CD4-positive, alpha-beta T cell treated with Interleukin-17A for 4 hours (primary cell): ENCODE data around the gene CRTAC1.
A peak's percentile ranks its signal among the peaks of the same experiment; 100 is the strongest.

Experiments
- DNase-seq: peaks from one replicate; pipeline ENCODE4 v3.0.0-alpha.2; 2020; ENCODE audit warnings: mixed read lengths

Gene CRTAC1

GRCh38 chr10:97830064-97830463, 200.4 kb downstream of the CRTAC1 start:
- DNase-seq, result no peak

GRCh38 chr10:97828721-97829120, 201.7 kb downstream of the CRTAC1 start:
- peak; percentile 21 for DNase-seq

DNA sequence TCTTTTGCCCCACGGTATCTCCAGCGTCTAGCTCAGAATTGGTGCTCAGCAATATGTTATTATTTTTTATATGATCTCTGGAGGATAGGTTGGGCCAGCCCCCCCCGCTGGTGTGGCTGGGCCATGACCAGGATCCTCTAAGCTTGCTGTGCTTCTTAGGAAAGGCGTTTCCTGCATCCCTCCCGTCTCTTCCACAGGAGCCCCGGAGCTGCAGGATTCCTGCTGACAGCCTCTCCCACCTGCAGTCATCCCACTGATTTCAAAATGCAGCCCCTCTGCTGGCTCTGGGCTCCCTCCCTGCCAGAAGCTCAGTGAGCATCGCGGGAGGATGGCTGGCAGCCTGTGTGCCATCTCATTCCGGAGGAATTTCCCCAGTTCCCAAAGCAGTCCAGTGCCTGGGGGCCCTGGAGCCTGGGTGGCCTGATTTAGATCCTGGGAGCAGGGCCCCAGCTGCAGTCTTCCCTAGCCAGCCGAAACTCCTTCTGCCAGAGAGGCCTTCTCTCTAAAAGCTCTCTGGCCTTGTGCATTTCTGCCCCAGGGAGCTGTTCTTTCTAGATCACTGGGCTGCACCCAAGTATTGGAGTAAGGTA, 202.6 kb downstream of the CRTAC1 start:
- no peak for DNase-seq

DNA sequence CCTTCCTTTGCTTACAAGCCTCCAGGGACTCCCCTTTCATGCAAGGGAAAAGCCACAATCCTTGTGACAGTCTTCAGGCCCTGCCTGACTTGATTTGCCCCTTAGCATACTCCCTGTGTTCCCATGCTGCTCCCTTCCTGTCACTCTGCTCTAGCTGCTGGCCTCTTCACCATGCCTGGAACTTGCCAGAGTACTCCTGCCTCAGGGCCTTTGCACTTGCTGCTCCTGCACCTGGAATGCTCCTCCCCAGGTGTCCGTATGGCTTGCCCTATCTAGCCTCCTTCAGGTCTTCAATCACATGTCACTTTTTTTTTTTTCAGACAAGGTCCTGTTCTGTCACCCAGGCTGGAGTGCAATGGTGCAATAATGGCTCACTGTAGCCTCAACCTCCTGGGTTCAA, 203.5 kb downstream of the CRTAC1 start:
- no peak for DNase-seq

DNA sequence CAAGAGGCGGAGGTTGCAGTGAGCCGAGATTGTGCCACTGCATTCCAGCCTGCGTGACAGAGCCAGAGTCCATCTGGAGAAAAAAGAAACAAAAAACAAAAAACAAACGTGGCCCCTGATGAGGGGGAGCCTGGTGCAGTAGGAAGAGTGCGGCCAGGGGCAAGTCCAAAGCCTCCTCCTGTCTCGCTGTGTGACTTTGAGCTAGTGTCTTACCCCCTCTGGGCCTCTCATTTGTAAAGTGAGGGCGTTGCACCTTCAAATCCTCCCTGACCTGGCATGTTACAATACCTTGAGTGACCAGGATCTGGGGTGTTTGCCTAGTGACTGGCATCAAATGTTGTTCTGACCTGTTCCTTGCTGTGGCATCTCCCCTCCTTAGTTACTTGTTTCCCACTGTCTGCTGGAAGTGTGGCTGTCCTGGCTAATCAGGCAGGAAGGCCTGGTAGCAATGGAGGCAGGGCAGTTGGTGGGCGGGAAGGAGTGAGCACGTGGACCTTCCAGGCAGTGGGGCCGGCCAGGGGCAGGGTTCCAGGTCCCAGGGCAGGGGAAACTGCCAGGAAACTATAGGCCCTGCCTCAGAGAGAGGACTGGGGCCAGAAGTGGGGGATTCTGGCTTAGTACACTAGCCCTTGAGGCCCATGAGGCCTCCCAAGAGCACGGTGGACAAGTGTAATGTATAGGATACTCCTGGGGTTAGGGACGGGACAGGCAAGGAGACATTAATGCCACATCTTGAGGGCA, 205.2 kb downstream of the CRTAC1 start:
- no peak for DNase-seq

- no peak for DNase-seq
These were observed 206.7 kb downstream of the CRTAC1 start for GRCh38 chr10:97823734-97824133.

DNA sequence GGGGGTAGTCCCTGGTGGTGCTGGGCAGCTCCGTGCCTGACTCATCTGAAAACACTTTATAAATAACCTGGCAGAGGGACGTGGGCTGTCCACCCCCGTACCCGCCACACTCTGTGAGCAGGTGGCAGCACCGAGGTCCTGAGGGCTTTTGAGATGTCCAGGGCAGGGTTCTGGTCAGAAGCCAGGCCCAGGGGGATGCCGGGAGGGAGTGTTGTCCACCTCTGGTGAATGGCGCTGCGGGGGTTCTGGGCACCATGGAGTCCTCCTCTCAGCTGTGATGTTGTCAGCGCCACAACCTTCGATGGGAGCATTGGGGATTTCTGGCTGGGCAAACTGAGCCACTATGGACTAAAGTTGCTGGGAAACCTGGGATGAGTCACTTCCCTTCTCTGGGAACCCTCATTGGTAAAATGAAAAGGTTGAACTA, 208.1 kb downstream of the CRTAC1 start:
- DNase-seq, result no peak

DNA sequence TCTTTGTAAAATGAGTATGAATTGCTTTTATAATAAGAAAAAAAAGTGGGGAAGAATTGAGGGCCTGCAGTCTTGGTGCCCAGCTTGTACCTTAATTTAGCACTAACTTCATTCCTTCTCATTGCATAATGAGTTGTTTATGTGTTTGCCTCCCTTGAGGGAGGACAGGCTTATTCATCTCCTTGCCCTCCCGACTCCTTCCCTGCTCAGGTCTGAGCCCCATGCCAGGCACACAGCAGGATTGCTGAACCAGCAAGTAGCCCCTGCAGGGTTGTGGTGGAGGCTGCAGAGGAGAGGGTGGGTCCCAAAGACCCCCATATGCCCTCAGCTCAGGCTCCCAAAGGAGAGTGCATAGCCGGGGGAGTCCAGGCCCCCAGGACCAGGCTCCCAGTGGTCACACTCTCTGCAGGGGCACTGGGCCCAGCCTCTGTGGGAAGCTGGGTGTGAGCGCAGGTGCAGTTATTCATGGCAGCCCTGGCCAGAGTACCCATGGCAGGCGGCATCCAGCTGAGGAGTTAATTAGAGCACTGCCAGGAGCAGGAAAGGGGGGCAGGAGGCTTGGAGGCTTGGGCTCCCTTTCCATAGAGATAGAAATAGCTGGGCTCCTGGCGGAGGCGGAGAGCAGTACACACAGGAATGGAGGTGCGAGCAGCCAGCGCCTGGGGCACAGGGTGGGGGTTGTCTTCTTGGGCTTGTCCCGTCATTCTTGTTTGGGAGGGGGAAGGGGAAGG, 208.9 kb downstream of the CRTAC1 start:
- no peak for DNase-seq

DNA sequence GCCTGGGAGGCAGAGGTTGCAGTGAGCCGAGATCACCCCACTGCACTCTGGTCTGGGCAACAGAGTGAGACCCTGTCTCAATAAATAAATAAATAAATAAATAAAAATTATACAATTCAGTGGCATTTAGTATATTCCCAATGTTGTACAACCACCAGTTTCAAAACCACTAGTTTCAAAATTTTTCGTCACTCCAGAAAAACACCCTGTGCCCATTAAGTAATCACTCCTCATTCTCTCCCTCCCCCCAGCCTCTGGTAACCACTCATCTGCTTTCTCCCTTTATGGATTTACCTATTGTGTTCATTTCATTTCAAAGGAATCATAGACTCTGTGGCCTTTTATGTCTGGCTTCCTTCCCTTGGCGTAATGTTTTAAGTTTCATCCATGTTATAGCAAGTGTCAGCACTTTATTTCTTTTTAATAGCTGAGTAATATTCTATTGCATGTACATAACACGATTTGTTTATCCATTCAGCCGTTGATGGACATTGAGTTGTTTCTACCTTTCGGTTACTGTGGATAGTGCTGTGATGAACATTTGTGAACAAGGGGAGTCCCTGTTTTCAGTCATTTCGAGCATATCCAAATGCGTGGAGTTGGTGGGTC, 210.2 kb downstream of the CRTAC1 start:
- DNase-seq, result no peak

DNA sequence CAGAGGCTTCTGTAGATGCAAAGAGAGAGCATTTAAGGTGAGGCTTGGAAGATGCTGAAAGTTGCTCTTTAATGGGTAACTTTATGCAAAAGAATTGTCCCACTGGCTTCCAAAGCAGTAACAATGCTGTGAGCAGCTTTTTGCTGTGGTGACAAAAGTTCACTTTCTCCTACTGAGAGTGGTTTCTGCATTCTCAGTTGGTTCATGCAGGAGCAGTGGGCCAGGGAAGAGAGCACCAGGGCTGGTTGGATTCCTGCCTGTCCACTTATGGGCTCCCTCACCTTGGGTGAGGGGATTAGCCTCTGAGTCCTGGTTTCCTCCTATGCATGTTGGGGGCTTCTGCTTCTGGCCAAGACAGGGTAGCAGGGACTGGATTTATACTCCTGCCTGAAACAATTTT, 211.8 kb downstream of the CRTAC1 start:
- no peak for DNase-seq

DNA sequence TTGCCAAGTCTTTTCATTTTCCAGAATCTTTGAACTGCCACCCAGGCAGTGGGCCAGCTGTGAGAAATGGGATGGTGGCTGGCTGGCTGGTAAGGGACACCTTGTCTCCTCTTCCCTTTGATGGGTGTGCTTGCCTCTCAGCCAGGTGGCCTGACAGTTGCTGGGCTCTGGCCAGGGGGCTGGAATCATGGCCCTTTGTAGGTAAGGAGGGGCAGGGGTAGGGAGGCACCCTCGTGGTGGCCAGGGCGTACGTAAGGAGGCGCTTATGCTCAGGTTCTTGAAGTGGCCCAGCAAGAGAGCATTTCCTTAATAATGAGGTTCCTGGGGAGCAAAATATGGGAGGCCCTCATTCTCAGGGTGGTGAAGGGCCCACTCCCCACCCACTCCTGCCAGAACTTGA, 213.8 kb downstream of the CRTAC1 start:
- DNase-seq, result no peak
